Endothelial cell of umbilical vein (primary cell): Measurements from ENCODE around the gene GGT6. TPM values are rescaled to one million over a fixed set of nuclear protein-coding genes. Genes with fewer than 3 reads are reported as not detected.

Source experiments
- BruUV-seq: library from RNA; stranded (reverse); fragments of 400-500 nt; replicated peaks from 2 replicates; lab custom pipeline; 2021; lab: Mats Ljungman, UMichigan
- CTCF ChIA-PET: fragments of 300-600, 350-600 bp; sonication (Branson Sonifier 250); formaldehyde crosslinking; loops from one replicate; lab custom pipeline; 2021; ENCODE audit warnings: antibody characterized with exemption, inconsistent platforms; lab: Charles Lee
- POLR2A ChIA-PET: fragments of 300-600, 350-600 bp; sonication (Branson Sonifier 250); formaldehyde crosslinking; loops from one replicate; lab custom pipeline; 2021; ENCODE audit warnings: antibody characterized with exemption, inconsistent platforms; lab: Charles Lee
- DNase-seq: peaks from one replicate; pipeline ENCODE4 v3.0.0-alpha.2; 2011; ENCODE audit warnings: low read depth, low spot score
- FAIRE-seq: peaks from 2 replicates; lab custom pipeline; 2011; peaks lifted over from hg19 to GRCh38; lab: Jason Lieb, UNC
- H2AFZ ChIP-seq: 2 replicates; pipeline ENCODE4 v1.6.0; 2012; ENCODE audit warnings: low read depth, low read length, control low read depth, inconsistent platforms
- H3K27ac ChIP-seq: 2 replicates; pipeline ENCODE4 v1.5.1; 2011; ENCODE audit warnings: low read depth, mild to moderate bottlenecking, control low read depth, low read length, moderate library complexity; ENCODE audit not compliant: insufficient read depth
- H3K27me3 ChIP-seq, 2 experiments: 2 replicates each; pipeline versions ENCODE4 v1.6.0 to v1.6.1; 2011; ENCODE audit warnings: low read length in 2 of 2, mixed read lengths in 1 of 2; ENCODE audit not compliant: control insufficient read depth in 2 of 2, insufficient read depth in 2 of 2
- H3K36me3 ChIP-seq, 2 experiments: 2 replicates in 1 of 2; 3 replicates in 1 of 2; pipeline ENCODE4 v1.5.1; 2011; ENCODE audit warnings: low read length in 2 of 2, mild to moderate bottlenecking in 1 of 2, moderate library complexity in 1 of 2; ENCODE audit not compliant: control insufficient read depth in 2 of 2, insufficient read depth in 2 of 2; ENCODE audit errors: extremely low read depth in 1 of 2
- H3K4me1 ChIP-seq: 3 replicates; pipeline ENCODE4 v1.5.1; 2011; ENCODE audit warnings: mild to moderate bottlenecking, low read length; ENCODE audit not compliant: control insufficient read depth, insufficient read depth; ENCODE audit errors: extremely low read depth
- H3K4me2 ChIP-seq: 2 replicates; pipeline ENCODE4 v1.6.1; 2011; ENCODE audit warnings: low read length, control low read depth, mixed read lengths; ENCODE audit not compliant: insufficient read depth
- H3K4me3 ChIP-seq, 3 experiments: fragments of 200-600 bp in 1 of 3; sonication (generic), shearing (Covaris generic) in 1 of 3; replicated peaks in 1 of 3; 2 replicates each; pipeline ENCODE4 v1.5.1; 2011 to 2016; ENCODE audit warnings: control low read depth in 3 of 3, low read length in 3 of 3, mild to moderate bottlenecking in 2 of 3, inconsistent platforms in 1 of 3, low read depth in 1 of 3, moderate library complexity in 1 of 3; ENCODE audit not compliant: insufficient read depth in 1 of 3
- H3K79me2 ChIP-seq: 2 replicates; pipeline ENCODE4 v1.6.0; 2012; ENCODE audit warnings: low read length, inconsistent platforms; ENCODE audit not compliant: control insufficient read depth, insufficient read depth
- H3K9ac ChIP-seq: replicated peaks from 2 replicates; pipeline ENCODE3; 2011; ENCODE audit warnings: low read length, control low read depth; ENCODE audit not compliant: insufficient read depth; ENCODE audit errors: extremely low read depth
- H3K9me1 ChIP-seq: replicated peaks from 3 replicates; pipeline ENCODE4 v1.6.0; 2011; ENCODE audit warnings: mild to moderate bottlenecking, low read length; ENCODE audit not compliant: control insufficient read depth, insufficient read depth; ENCODE audit errors: extremely low read depth
- H3K9me3 ChIP-seq: replicated peaks from 2 replicates; pipeline ENCODE4 v1.5.1; 2012; ENCODE audit warnings: low read length, inconsistent platforms; ENCODE audit not compliant: control insufficient read depth, insufficient read depth
- H4K20me1 ChIP-seq: replicated peaks from 2 replicates; pipeline ENCODE3; 2011; ENCODE audit warnings: mild to moderate bottlenecking, low read length; ENCODE audit not compliant: control insufficient read depth, insufficient read depth; ENCODE audit errors: extremely low read depth
- JUN ChIP-seq: IDR thresholded peaks from 2 replicates; pipeline ENCODE4 v1.6.1; 2011; ENCODE audit warnings: borderline replicate concordance, low read depth; ENCODE audit not compliant: insufficient read length, insufficient read depth
- MYC ChIP-seq: IDR thresholded peaks from one replicate; pipeline ENCODE4 v1.6.1; 2011; ENCODE audit warnings: mild to moderate bottlenecking, low read depth, low read length
- POLR2AphosphoS5 ChIP-seq: IDR thresholded peaks from 2 replicates; pipeline ENCODE4 v1.6.1; 2012; ENCODE audit warnings: low read depth, mild to moderate bottlenecking, control low read depth, low read length, moderate library complexity; ENCODE audit not compliant: insufficient read depth
- dilution Hi-C: fragments of 300-500 bp; cut with MboI; formaldehyde crosslinking; loops from one replicate; pipeline ENCODE4 v1.15.0; 2019; ENCODE audit warnings: low sequenced_read_pairs; ENCODE audit not compliant: extremely low pct_ligation_motif_present
- intact Hi-C: fragments of 100-400 bp; cut with micrococcal nuclease; formaldehyde crosslinking; loops from one replicate; pipeline ENCODE4 v1.10.0; 2022
- polyA plus RNA-seq, 4 experiments: library from polyadenylated mRNA; depleted of rRNA in 3 of 4; stranded (reverse) in 3 of 4; unstranded in 1 of 4; fragments of >200 nt; gene quantifications; 2 replicates each; pipeline versions ENCODE4 v1.2.1 to v1.2.3, GENCODE V29; 2011 to 2012; ENCODE audit warnings: missing spikeins in 1 of 4
- total RNA-seq: library from RNA; stranded (reverse); gene quantifications from 2 replicates; pipeline ENCODE4 v1.2.3, GENCODE V29; 2021
- TF ChIP-seq, protein P1 (sequence below), 2 donors: IDR thresholded peaks; 1 replicate in 1 of 2; 2 replicates in 1 of 2; pipeline ENCODE4 v1.5.1; 2011; ENCODE audit warnings: low read length in 2 of 2, mild to moderate bottlenecking in 2 of 2, moderate library complexity in 2 of 2, control low read depth in 1 of 2, inconsistent platforms in 1 of 2, low read depth in 1 of 2; ENCODE audit not compliant: insufficient read depth in 1 of 2; ENCODE audit errors: extremely low read depth in 1 of 2

GGT6 gene
- total and polyA plus RNA-seq, 2 donors (not counting 3 experiments of a cell fraction or from before 2014, with no cell fraction given) = not detected

DNA sequence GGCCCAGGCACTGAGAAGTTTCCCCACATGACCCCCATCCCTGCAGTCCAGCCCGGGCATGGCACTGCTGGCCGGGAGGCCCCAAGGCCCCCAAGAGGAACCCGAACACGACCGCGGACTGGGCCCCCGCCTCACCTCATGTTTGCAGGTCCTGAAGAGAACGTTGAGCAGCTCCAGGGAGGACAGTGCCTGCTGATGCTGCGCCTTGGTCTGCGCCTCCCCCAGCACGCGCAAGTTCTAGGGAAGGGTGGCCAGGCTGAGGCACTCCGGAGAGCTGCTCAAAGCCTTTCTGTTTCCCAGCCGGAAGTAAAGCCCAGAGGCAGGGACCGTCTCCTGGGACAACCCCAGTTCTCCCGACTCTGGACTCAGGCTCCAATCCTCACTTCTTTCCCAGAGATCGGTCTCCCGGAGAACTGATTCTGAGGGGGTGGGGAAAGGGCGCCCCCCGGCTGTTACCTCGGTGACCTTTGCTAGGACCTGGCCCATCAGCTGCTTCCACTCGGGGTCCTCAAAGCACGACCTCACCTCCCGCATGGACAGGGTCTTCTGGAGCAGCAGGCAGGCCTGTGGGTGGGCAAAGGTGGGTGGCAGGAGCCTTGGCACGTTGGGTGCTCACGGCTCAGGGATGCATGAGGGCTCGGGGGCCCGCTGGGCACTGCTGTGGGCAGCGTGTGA, 18.9 kb downstream of the GGT6 start:
- no peak overlapping the region for H2AFZ ChIP-seq
- CTCF ChIA-PET = interaction anchor here (1.0 to 6.7 kb wide), 4 partner anchors 42 to 128 kb away, joined by 3 to 31 read pairs (median 10); partner anchors contain the start of gene SPNS2
- FAIRE-seq = no peak
- H3K4me1 ChIP-seq = peaks cover 40% of the 10 kb centered on the region
- no peaks in the 10 kb centered on the region for H3K27me3 ChIP-seq
- dilution Hi-C loops (no loop called here), intact Hi-C loops (loop anchor here (2.0 kb wide), 1 partner anchor 327 kb away; no protein-coding TSS in a partner anchor)
- no TSS peak for BruUV-seq
- no peaks in the 10 kb centered on the region for H4K20me1 ChIP-seq
- TF ChIP-seq POLR2AphosphoS5 (no peak), MYC (no peak), JUN (no peak)
- TF ChIP-seq, protein P1, sequence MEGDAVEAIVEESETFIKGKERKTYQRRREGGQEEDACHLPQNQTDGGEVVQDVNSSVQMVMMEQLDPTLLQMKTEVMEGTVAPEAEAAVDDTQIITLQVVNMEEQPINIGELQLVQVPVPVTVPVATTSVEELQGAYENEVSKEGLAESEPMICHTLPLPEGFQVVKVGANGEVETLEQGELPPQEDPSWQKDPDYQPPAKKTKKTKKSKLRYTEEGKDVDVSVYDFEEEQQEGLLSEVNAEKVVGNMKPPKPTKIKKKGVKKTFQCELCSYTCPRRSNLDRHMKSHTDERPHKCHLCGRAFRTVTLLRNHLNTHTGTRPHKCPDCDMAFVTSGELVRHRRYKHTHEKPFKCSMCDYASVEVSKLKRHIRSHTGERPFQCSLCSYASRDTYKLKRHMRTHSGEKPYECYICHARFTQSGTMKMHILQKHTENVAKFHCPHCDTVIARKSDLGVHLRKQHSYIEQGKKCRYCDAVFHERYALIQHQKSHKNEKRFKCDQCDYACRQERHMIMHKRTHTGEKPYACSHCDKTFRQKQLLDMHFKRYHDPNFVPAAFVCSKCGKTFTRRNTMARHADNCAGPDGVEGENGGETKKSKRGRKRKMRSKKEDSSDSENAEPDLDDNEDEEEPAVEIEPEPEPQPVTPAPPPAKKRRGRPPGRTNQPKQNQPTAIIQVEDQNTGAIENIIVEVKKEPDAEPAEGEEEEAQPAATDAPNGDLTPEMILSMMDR (IDR thresholded peaks at IDR 0.05; ENCODE audit: extremely low read depth in 1 of 2, insufficient read depth in 1 of 2, low read depth in 1 of 2, low read length in 2 of 2) = peak in 1 of 2 donors; percentile 2
- POLR2A ChIA-PET = no interaction called here
- no peaks in the 10 kb centered on the region for H3K9me1 ChIP-seq
- H3K4me3 ChIP-seq = no peak overlapping the region
- H3K9me3 ChIP-seq = no peaks in the 10 kb centered on the region
- H3K79me2 ChIP-seq = no peaks in the 10 kb centered on the region
- H3K9ac ChIP-seq = no peak overlapping the region
- DNase-seq = no peak
- H3K36me3 ChIP-seq = peaks cover 6 to 36% of the 10 kb centered on the region in 2 experiments
- H3K4me2 ChIP-seq = no peak overlapping the region
- H3K27ac ChIP-seq = no peak overlapping the region
